Neural progenitor cell (in vitro differentiated cells): ENCODE data around the gene SOD3.

Source experiments
- CTCF ChIP-seq: fragments of 200-600 bp; sonication (generic); IDR thresholded peaks from 2 replicates; pipeline ENCODE4 v1.5.1; 2017; ENCODE audit warnings: antibody characterized with exemption, mild to moderate bottlenecking
- EZH2 ChIP-seq: fragments of 200-600 bp; sonication (generic); IDR thresholded peaks from 2 replicates; pipeline ENCODE4 v1.6.1; 2017; ENCODE audit warnings: antibody characterized with exemption, mild to moderate bottlenecking, moderate library complexity
- EZH2phosphoT487 ChIP-seq: fragments of 200-600 bp; sonication (generic); IDR thresholded peaks from 2 replicates; pipeline ENCODE4 v1.6.1; 2017; ENCODE audit warnings: antibody characterized with exemption

GRCh38 chr4:24794480-24794879 lies 893 bp upstream of the SOD3 start:
- TF ChIP-seq CTCF: no peak
- no peak for TF ChIP-seq EZH2
- no peak for TF ChIP-seq EZH2phosphoT487
